Nephron (organoid): ENCODE results near the gene HIPK2.

Experiments used
- H3K27ac Mint-ChIP-seq, 3 experiments: 2 replicates each; pipeline ENCODE4 v1.8.0; 2020; ENCODE audit warnings: mixed read lengths in 3 of 3, mild to moderate bottlenecking in 2 of 3, moderate library complexity in 1 of 3
- H3K27me3 Mint-ChIP-seq: 2 replicates; pipeline ENCODE4 v1.8.0; 2021; ENCODE audit warnings: low read depth, mild to moderate bottlenecking, moderate library complexity, mixed read lengths
- H3K36me3 Mint-ChIP-seq: 2 replicates; pipeline ENCODE4 v1.8.0; 2020; ENCODE audit warnings: low read depth, mixed read lengths
- H3K4me1 Mint-ChIP-seq: 2 replicates; pipeline ENCODE4 v1.8.0; 2020; ENCODE audit warnings: mixed read lengths
- H3K4me3 Mint-ChIP-seq, 3 experiments: 2 replicates each; pipeline ENCODE4 v1.8.0; 2020; ENCODE audit warnings: mild to moderate bottlenecking in 3 of 3, mixed read lengths in 3 of 3, moderate library complexity in 2 of 3
- H3K9me3 Mint-ChIP-seq: 2 replicates; pipeline ENCODE4 v1.8.0; 2020; ENCODE audit warnings: mixed read lengths
- CTCF ChIP-seq, 3 experiments: fragments of 200-600 bp; sonication (generic); IDR thresholded peaks; one replicate each; pipeline ENCODE4 v1.5.0; 2021; ENCODE audit warnings: antibody characterized with exemption in 3 of 3; ENCODE audit not compliant: unreplicated experiment in 3 of 3

Gene HIPK2

GRCh38 chr7:139543801-139544603, 233.8 kb downstream of the HIPK2 start:
- H3K27ac Mint-ChIP-seq = no peak overlapping the region
- H3K9me3 Mint-ChIP-seq = no peaks in the 10 kb centered on the region
- H3K36me3 Mint-ChIP-seq = no peaks in the 10 kb centered on the region
- H3K4me3 Mint-ChIP-seq = no peak overlapping the region
- TF ChIP-seq CTCF (IDR thresholded peaks at IDR 0.05; ENCODE audit: unreplicated experiment in 3 of 3) = no peak
- peaks cover 22% of the 10 kb centered on the region for H3K27me3 Mint-ChIP-seq
- peaks cover 12% of the 10 kb centered on the region for H3K4me1 Mint-ChIP-seq

GRCh38 chr7:139542308-139543151, 235.3 kb downstream of the HIPK2 start:
- H3K27me3 Mint-ChIP-seq = peaks cover 18% of the 10 kb centered on the region
- no peak overlapping the region for H3K4me3 Mint-ChIP-seq
- no peaks in the 10 kb centered on the region for H3K9me3 Mint-ChIP-seq
- peaks cover 19% of the 10 kb centered on the region for H3K4me1 Mint-ChIP-seq
- H3K27ac Mint-ChIP-seq = peak overlapping the region in 1 of 3 experiments; percentile 15
- TF ChIP-seq CTCF (IDR thresholded peaks at IDR 0.05; ENCODE audit: unreplicated experiment in 3 of 3) = no peak
- no peaks in the 10 kb centered on the region for H3K36me3 Mint-ChIP-seq

GRCh38 chr7:139541600-139542307, 236.0 kb downstream of the HIPK2 start:
- Mint-ChIP-seq H3K36me3 (no peaks in the 10 kb centered on the region), H3K27ac (peak overlapping the region in 1 of 3 experiments; percentile 15), H3K9me3 (no peaks in the 10 kb centered on the region), H3K4me3 (no peak overlapping the region), H3K4me1 (peaks cover 25% of the 10 kb centered on the region), H3K27me3 (peaks cover 18% of the 10 kb centered on the region)
- TF ChIP-seq CTCF (IDR thresholded peaks at IDR 0.05; ENCODE audit: unreplicated experiment in 3 of 3) = no peak

- H3K4me1 Mint-ChIP-seq = peaks cover 25% of the 10 kb centered on the region
- peaks cover 15% of the 10 kb centered on the region for H3K27me3 Mint-ChIP-seq
- no peak for TF ChIP-seq CTCF (IDR thresholded peaks at IDR 0.05; ENCODE audit: unreplicated experiment in 3 of 3)
- H3K27ac Mint-ChIP-seq = no peak overlapping the region
- H3K4me3 Mint-ChIP-seq = no peak overlapping the region
- no peaks in the 10 kb centered on the region for H3K36me3 Mint-ChIP-seq
- H3K9me3 Mint-ChIP-seq = no peaks in the 10 kb centered on the region
Observed at GRCh38 chr7:139540203-139540602, 237.6 kb downstream of the HIPK2 start.

GRCh38 chr7:139538881-139539635, 238.7 kb downstream of the HIPK2 start:
- H3K36me3 Mint-ChIP-seq = no peaks in the 10 kb centered on the region
- no peaks in the 10 kb centered on the region for H3K9me3 Mint-ChIP-seq
- H3K27ac Mint-ChIP-seq = peak overlapping the region in 2 of 3 experiments; percentile 71 to 73
- H3K4me3 Mint-ChIP-seq = peak overlapping the region in 1 of 3 experiments; percentile 6
- H3K4me1 Mint-ChIP-seq = peaks cover 25% of the 10 kb centered on the region
- H3K27me3 Mint-ChIP-seq = peaks cover 12% of the 10 kb centered on the region
- TF ChIP-seq CTCF (IDR thresholded peaks at IDR 0.05; ENCODE audit: unreplicated experiment in 3 of 3) = no peak
